ENCODE data around the gene C1orf226. TPM values are rescaled to one million over a fixed set of nuclear protein-coding genes. Genes with fewer than 3 reads are reported as not detected.

The C1orf226 gene
- total RNA-seq, 1 experiment from 2014 or later: 7.7 TPM

DNA sequence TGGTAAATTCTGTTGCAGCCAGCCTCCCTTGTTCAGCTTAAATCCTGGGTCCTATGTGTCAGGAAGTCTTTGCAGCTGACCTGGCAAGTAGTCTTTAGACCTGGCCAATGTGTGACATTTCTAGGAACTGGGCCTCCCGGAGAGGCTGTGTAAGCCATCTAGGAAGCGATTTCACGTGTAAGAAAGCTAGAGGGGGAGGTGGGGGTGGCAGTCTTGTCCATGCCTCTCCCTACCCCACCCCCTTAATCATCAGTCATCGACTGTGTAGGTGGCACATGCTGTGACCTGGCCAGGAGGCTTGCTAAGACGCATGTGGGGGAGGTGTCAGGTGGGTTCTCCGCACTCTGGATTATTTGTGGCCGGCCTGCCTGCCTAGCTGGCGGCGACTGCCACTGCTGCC, 8.4 kb downstream of the C1orf226 start:
- Histone ChIP-seq H3K27me3 (ENCODE audit: insufficient read depth, low read length) (no peaks in the 10 kb centered on the region), H3K4me2 (ENCODE audit: low read length) (no peak overlapping the region), H2AFZ (ENCODE audit: low read depth, low read length, poor library complexity, severe bottlenecking) (no peak overlapping the region), H3K9me3 (ENCODE audit: control insufficient read depth in 1 of 2, insufficient read depth in 1 of 2, low read depth in 1 of 2, low read length in 2 of 2) (no peaks in the 10 kb centered on the region), H3K4me1 (ENCODE audit: control insufficient read depth in 1 of 2, insufficient read depth in 2 of 2, low read length in 2 of 2) (peaks cover 0 to 4% of the 10 kb centered on the region in 2 experiments; a peak in 2 of 4 replicates), H3K9me2 (ENCODE audit: insufficient read depth) (no peaks in the 10 kb centered on the region), H3K36me3 (ENCODE audit: control insufficient read depth in 1 of 2, insufficient read depth in 2 of 2, low read length in 2 of 2) (no peaks in the 10 kb centered on the region), H3K79me2 (ENCODE audit: insufficient read depth, low read length) (no peaks in the 10 kb centered on the region), H4K20me1 (ENCODE audit: insufficient read depth) (no peaks in the 10 kb centered on the region), H3K9ac (ENCODE audit: low read length) (no peak overlapping the region), H3K4me3 (replicated peaks in 1 of 2; ENCODE audit: low read depth in 1 of 2, low read length in 2 of 2) (no peak overlapping the region), H3K27ac (ENCODE audit: low read depth, low read length) (no peak overlapping the region)
- DNase-seq (ENCODE audit: low read depth, low spot score): no peak
- POLR2A ChIA-PET: no interaction called here
- no TSS peak for BruUV-seq (replicated peaks)
- no peak for ATAC-seq
- RAD21 ChIA-PET (ENCODE audit: low non-redundant PET in 1 of 2, low total read pairs in 2 of 2, uncharacterized antibody in 2 of 2, unreplicated experiment in 2 of 2): no interaction called here
- intact Hi-C loops (cut with micrococcal nuclease): loop anchor here (10.0 kb wide), 1 partner anchor 145 kb away; no protein-coding TSS in a partner anchor
- TF ChIP-seq SRF (IDR thresholded peaks at IDR 0.05; ENCODE audit: low read depth) (no peak), POLR2A (IDR thresholded peaks at IDR 0.05; ENCODE audit: borderline replicate concordance, extremely low read depth, insufficient read depth, insufficient read length) (no peak)
- CTCF ChIA-PET: interaction anchor here (1.3 to 2.3 kb wide), 3 partner anchors 10 to 32 kb away, joined by 5 to 9 read pairs (median 6); no protein-coding TSS in a partner anchor

DNA sequence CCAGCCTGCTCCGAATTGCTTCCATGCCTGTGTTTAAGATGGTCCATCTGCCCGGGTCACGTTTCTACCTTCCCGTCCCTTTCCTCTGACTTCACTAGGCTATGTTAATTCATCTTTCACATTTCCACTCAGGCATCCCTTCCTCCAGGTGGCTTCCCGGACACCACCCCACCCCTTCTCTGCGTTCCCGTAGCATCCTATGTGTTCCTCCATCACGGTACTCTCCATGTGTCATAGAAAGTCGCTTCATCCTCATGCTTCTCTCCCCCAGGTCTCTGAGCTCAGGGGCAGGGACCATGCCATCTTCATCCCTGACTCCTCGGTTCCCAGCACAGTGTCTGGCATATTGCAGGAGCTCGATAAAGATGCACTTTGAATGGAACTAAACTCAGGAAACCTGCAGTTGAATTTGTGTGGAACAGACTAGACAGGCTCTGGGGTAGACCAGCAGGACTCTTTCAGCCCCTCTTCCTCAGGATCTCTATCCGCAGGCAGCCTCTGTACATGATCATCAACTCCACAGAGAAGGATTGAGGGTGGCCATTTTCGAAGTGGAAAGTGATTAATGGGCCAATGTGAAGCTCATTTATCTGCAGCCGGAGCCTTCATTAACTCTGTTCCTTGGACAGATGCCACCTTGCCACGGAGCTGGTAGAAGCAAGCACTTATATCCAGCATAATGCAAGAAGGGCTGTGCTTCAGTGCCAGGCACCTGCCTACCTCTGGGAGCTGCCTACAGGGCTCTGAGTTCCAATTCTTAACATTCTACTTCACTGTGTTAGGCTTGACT, 9.1 kb downstream of the C1orf226 start:
- Histone ChIP-seq H3K9ac (ENCODE audit: low read length) (no peak overlapping the region), H3K27me3 (ENCODE audit: insufficient read depth, low read length) (no peaks in the 10 kb centered on the region), H3K4me1 (ENCODE audit: control insufficient read depth in 1 of 2, insufficient read depth in 2 of 2, low read length in 2 of 2) (peaks cover 0 to 4% of the 10 kb centered on the region in 2 experiments; a peak in 2 of 4 replicates), H3K9me3 (ENCODE audit: control insufficient read depth in 1 of 2, insufficient read depth in 1 of 2, low read depth in 1 of 2, low read length in 2 of 2) (no peaks in the 10 kb centered on the region), H3K4me2 (ENCODE audit: low read length) (no peak overlapping the region), H3K79me2 (ENCODE audit: insufficient read depth, low read length) (no peaks in the 10 kb centered on the region), H3K27ac (ENCODE audit: low read depth, low read length) (no peak overlapping the region), H3K9me2 (ENCODE audit: insufficient read depth) (no peaks in the 10 kb centered on the region), H3K36me3 (ENCODE audit: control insufficient read depth in 1 of 2, insufficient read depth in 2 of 2, low read length in 2 of 2) (no peaks in the 10 kb centered on the region), H2AFZ (ENCODE audit: low read depth, low read length, poor library complexity, severe bottlenecking) (no peak overlapping the region), H4K20me1 (ENCODE audit: insufficient read depth) (no peaks in the 10 kb centered on the region), H3K4me3 (replicated peaks in 1 of 2; ENCODE audit: low read depth in 1 of 2, low read length in 2 of 2) (no peak overlapping the region)
- BruUV-seq (replicated peaks): no TSS peak
- intact Hi-C loops (cut with micrococcal nuclease): loop anchor here (10.0 kb wide), 1 partner anchor 146 kb away; no protein-coding TSS in a partner anchor
- DNase-seq (ENCODE audit: low read depth, low spot score) (no peak), ATAC-seq (no peak)
- POLR2A ChIA-PET: no interaction called here
- CTCF ChIA-PET: interaction anchor here (1.0 to 2.8 kb wide), 4 partner anchors 10 to 598 kb away, joined by 3 to 9 read pairs (median 7); no protein-coding TSS in a partner anchor
- RAD21 ChIA-PET (ENCODE audit: low non-redundant PET in 1 of 2, low total read pairs in 2 of 2, uncharacterized antibody in 2 of 2, unreplicated experiment in 2 of 2): interaction anchor here in 1 of 2 experiments (0.7 kb wide), 1 partner anchor 33 kb away, joined by 3 read pairs; no protein-coding TSS in a partner anchor
- TF ChIP-seq, protein P1, sequence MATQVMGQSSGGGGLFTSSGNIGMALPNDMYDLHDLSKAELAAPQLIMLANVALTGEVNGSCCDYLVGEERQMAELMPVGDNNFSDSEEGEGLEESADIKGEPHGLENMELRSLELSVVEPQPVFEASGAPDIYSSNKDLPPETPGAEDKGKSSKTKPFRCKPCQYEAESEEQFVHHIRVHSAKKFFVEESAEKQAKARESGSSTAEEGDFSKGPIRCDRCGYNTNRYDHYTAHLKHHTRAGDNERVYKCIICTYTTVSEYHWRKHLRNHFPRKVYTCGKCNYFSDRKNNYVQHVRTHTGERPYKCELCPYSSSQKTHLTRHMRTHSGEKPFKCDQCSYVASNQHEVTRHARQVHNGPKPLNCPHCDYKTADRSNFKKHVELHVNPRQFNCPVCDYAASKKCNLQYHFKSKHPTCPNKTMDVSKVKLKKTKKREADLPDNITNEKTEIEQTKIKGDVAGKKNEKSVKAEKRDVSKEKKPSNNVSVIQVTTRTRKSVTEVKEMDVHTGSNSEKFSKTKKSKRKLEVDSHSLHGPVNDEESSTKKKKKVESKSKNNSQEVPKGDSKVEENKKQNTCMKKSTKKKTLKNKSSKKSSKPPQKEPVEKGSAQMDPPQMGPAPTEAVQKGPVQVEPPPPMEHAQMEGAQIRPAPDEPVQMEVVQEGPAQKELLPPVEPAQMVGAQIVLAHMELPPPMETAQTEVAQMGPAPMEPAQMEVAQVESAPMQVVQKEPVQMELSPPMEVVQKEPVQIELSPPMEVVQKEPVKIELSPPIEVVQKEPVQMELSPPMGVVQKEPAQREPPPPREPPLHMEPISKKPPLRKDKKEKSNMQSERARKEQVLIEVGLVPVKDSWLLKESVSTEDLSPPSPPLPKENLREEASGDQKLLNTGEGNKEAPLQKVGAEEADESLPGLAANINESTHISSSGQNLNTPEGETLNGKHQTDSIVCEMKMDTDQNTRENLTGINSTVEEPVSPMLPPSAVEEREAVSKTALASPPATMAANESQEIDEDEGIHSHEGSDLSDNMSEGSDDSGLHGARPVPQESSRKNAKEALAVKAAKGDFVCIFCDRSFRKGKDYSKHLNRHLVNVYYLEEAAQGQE (IDR thresholded peaks at IDR 0.05; ENCODE audit: low read depth): no peak
- no peak for TF ChIP-seq CEBPB (IDR thresholded peaks at IDR 0.05; ENCODE audit: low read depth)
- TF ChIP-seq, protein P2, sequence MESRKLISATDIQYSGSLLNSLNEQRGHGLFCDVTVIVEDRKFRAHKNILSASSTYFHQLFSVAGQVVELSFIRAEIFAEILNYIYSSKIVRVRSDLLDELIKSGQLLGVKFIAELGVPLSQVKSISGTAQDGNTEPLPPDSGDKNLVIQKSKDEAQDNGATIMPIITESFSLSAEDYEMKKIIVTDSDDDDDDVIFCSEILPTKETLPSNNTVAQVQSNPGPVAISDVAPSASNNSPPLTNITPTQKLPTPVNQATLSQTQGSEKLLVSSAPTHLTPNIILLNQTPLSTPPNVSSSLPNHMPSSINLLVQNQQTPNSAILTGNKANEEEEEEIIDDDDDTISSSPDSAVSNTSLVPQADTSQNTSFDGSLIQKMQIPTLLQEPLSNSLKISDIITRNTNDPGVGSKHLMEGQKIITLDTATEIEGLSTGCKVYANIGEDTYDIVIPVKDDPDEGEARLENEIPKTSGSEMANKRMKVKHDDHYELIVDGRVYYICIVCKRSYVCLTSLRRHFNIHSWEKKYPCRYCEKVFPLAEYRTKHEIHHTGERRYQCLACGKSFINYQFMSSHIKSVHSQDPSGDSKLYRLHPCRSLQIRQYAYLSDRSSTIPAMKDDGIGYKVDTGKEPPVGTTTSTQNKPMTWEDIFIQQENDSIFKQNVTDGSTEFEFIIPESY (IDR thresholded peaks at IDR 0.05; ENCODE audit: extremely low read depth, insufficient replicate concordance, low read length): no peak
- no peak for TF ChIP-seq CBX3 (IDR thresholded peaks at IDR 0.05; ENCODE audit: low read depth)
- no peak for TF ChIP-seq JUND (IDR thresholded peaks at IDR 0.05)
- no peak for TF ChIP-seq EZH2 (IDR thresholded peaks at IDR 0.05)
- TF ChIP-seq ZNF274 (IDR thresholded peaks at IDR 0.05; ENCODE audit: low read depth, low read length): no peak
- TF ChIP-seq TCF7L2 (IDR thresholded peaks at IDR 0.05; ENCODE audit: borderline replicate concordance, extremely low read depth, insufficient read depth, insufficient read length): no peak
- TF ChIP-seq RAD21 (IDR thresholded peaks at IDR 0.05; ENCODE audit: low read depth): no peak
- no peak for TF ChIP-seq ELF1 (IDR thresholded peaks at IDR 0.05; ENCODE audit: borderline replicate concordance, low read depth)
- no peak for TF ChIP-seq SP1 (IDR thresholded peaks at IDR 0.05; ENCODE audit: low read depth)
- no peak for TF ChIP-seq EGR1 (IDR thresholded peaks at IDR 0.05; ENCODE audit: low read depth)
- no peak for TF ChIP-seq EZH2phosphoT487 (IDR thresholded peaks at IDR 0.05; ENCODE audit: borderline replicate concordance)

Data from HCT116 (cell line).